Measurements from ENCODE around the gene CSF3.

Gene CSF3

GRCh38 chr17:40024901-40025300, 9.7 kb downstream of the CSF3 start:
- no peak for DNase-seq (ENCODE audit: low read depth)

- no peak for DNase-seq (ENCODE audit: low read depth)
These were observed 10.3 kb downstream of the CSF3 start for GRCh38 chr17:40025559-40025958.

- DNase-seq (ENCODE audit: low read depth), result peak; percentile 29
These were observed 11.0 kb downstream of the CSF3 start for GRCh38 chr17:40025991-40026815.

GRCh38 chr17:40026816-40027613, 11.8 kb downstream of the CSF3 start:
- DNase-seq (ENCODE audit: low read depth), result peak; percentile 60

- no peak for DNase-seq (ENCODE audit: low read depth)
These were observed 12.4 kb downstream of the CSF3 start for GRCh38 chr17:40027614-40028012.

- DNase-seq (ENCODE audit: low read depth), result no peak
These were observed 13.4 kb downstream of the CSF3 start for GRCh38 chr17:40028595-40028994.

GRCh38 chr17:40031706-40032105, 16.5 kb downstream of the CSF3 start:
- no peak for DNase-seq (ENCODE audit: low read depth)

- no peak for DNase-seq (ENCODE audit: low read depth)
These were observed 17.4 kb downstream of the CSF3 start for GRCh38 chr17:40032322-40033320.

- DNase-seq (ENCODE audit: low read depth), result no peak
These were observed 18.1 kb downstream of the CSF3 start for GRCh38 chr17:40033339-40033738.

GRCh38 chr17:40034426-40035161, 19.4 kb downstream of the CSF3 start:
- no peak for DNase-seq (ENCODE audit: low read depth)

- no peak for DNase-seq (ENCODE audit: low read depth)
These were observed 19.9 kb downstream of the CSF3 start for GRCh38 chr17:40035162-40035559.

GRCh38 chr17:40038882-40039513, 23.8 kb downstream of the CSF3 start:
- no peak for DNase-seq (ENCODE audit: low read depth)

GRCh38 chr17:40041196-40041595, 26.0 kb downstream of the CSF3 start:
- no peak for DNase-seq (ENCODE audit: low read depth)

- no peak for DNase-seq (ENCODE audit: low read depth)
These were observed 41.3 kb downstream of the CSF3 start for GRCh38 chr17:40056379-40057015.

GRCh38 chr17:40058186-40058784, 43.0 kb downstream of the CSF3 start:
- no peak for DNase-seq (ENCODE audit: low read depth)

- DNase-seq (ENCODE audit: low read depth), result no peak
These were observed 43.6 kb downstream of the CSF3 start for GRCh38 chr17:40058865-40059264.

- no peak for DNase-seq (ENCODE audit: low read depth)
These were observed 44.7 kb downstream of the CSF3 start for GRCh38 chr17:40059729-40060475.

GRCh38 chr17:40060887-40061608, 45.8 kb downstream of the CSF3 start:
- DNase-seq (ENCODE audit: low read depth), result no peak
